WTC11 (cell line): ENCODE data around the gene RASSF8. TPM values are rescaled to one million over a fixed set of nuclear protein-coding genes. Genes with fewer than 3 reads are reported as not detected.

Source experiments
- ATAC-seq: fragments of 200-7000 bp; cut with Tn5 transposase; 2 replicates; pipeline ENCODE4 v1.10.0; 2021; ENCODE audit warnings: mild to moderate bottlenecking, moderate library complexity
- CTCF ChIA-PET: fragments of 300-600 bp; sonication (Branson Sonifier 250); formaldehyde crosslinking; loops from one replicate; lab custom pipeline; 2021; ENCODE audit warnings: antibody characterized with exemption; lab: Charles Lee
- POLR2A ChIA-PET: fragments of 350-600 bp; sonication (Branson Sonifier 250); formaldehyde crosslinking; loops from one replicate; lab custom pipeline; 2021; ENCODE audit warnings: antibody characterized with exemption; lab: Charles Lee
- DNase-seq: peaks from one replicate; pipeline ENCODE4 v3.0.0; 2021; ENCODE audit warnings: low spot score
- H3K27ac Mint-ChIP-seq: 2 replicates; pipeline ENCODE4 v1.8.0; 2021; ENCODE audit warnings: mixed read lengths
- H3K27me3 Mint-ChIP-seq: 2 replicates; pipeline ENCODE4 v1.8.0; 2021; ENCODE audit warnings: low read depth, mild to moderate bottlenecking, moderate library complexity, mixed read lengths
- H3K36me3 Mint-ChIP-seq: 2 replicates; pipeline ENCODE4 v1.8.0; 2021; ENCODE audit warnings: mixed read lengths
- H3K4me1 Mint-ChIP-seq: 2 replicates; pipeline ENCODE4 v1.8.0; 2022; ENCODE audit warnings: mixed read lengths
- H3K4me3 Mint-ChIP-seq: 2 replicates; pipeline ENCODE4 v1.8.0; 2021; ENCODE audit warnings: mild to moderate bottlenecking, moderate library complexity, mixed read lengths
- H3K9me3 Mint-ChIP-seq: 2 replicates; pipeline ENCODE4 v1.8.0; 2021; ENCODE audit warnings: mixed read lengths
- AFF4 ChIP-seq: sonication (generic); formaldehyde crosslinking; IDR thresholded peaks from 2 replicates; pipeline ENCODE4 v1.8.1; 2023; ENCODE audit warnings: mild to moderate bottlenecking, missing genetic modification reagents, borderline replicate concordance
- CREB1 ChIP-seq: sonication (generic); formaldehyde crosslinking; IDR thresholded peaks from 2 replicates; pipeline ENCODE4 v1.8.0; 2023; ENCODE audit warnings: mild to moderate bottlenecking, missing genetic modification reagents
- EMX1 ChIP-seq: fragments of 250-450 bp; sonication (Bioruptor Pico); IDR thresholded peaks from 2 replicates; pipeline ENCODE4 v1.8.0; 2021; ENCODE audit warnings: mild to moderate bottlenecking
- ERG ChIP-seq: fragments of 250-450 bp; sonication (Bioruptor Pico); IDR thresholded peaks from 2 replicates; pipeline ENCODE4 v1.8.0; 2021; ENCODE audit warnings: mild to moderate bottlenecking
- FOXK1 ChIP-seq: sonication (generic); formaldehyde crosslinking; IDR thresholded peaks from 2 replicates; pipeline ENCODE4 v1.8.0; 2022; ENCODE audit warnings: mild to moderate bottlenecking, moderate library complexity, missing genetic modification reagents
- FOXP1 ChIP-seq: sonication (generic); formaldehyde crosslinking; IDR thresholded peaks from 2 replicates; pipeline ENCODE4 v1.8.0; 2022; ENCODE audit warnings: missing genetic modification reagents, mild to moderate bottlenecking, moderate library complexity, borderline replicate concordance
- IRF2 ChIP-seq: sonication (generic); formaldehyde crosslinking; IDR thresholded peaks from 2 replicates; pipeline ENCODE4 v1.8.0; 2022; ENCODE audit warnings: low read depth, missing genetic modification reagents, borderline replicate concordance
- NFE2L1 ChIP-seq: sonication (generic); formaldehyde crosslinking; IDR thresholded peaks from 2 replicates; pipeline ENCODE4 v1.8.1; 2023; ENCODE audit warnings: missing genetic modification reagents
- NR1H2 ChIP-seq: sonication (generic); formaldehyde crosslinking; IDR thresholded peaks from 2 replicates; pipeline ENCODE4 v1.9.0; 2021; ENCODE audit warnings: mild to moderate bottlenecking, moderate library complexity, missing genetic modification reagents
- NR2C2 ChIP-seq: sonication (generic); formaldehyde crosslinking; IDR thresholded peaks from 2 replicates; pipeline ENCODE4 v1.8.0; 2022; ENCODE audit warnings: mild to moderate bottlenecking, missing genetic modification reagents
- PRDM15 ChIP-seq: sonication (generic); formaldehyde crosslinking; IDR thresholded peaks from 2 replicates; pipeline ENCODE4 v1.8.0; 2022; ENCODE audit warnings: missing genetic modification reagents
- PRRX2 ChIP-seq: fragments of 250-450 bp; sonication (Bioruptor Pico); IDR thresholded peaks from 2 replicates; pipeline ENCODE4 v1.8.0; 2021; ENCODE audit warnings: mild to moderate bottlenecking
- RORB ChIP-seq: fragments of 250-450 bp; sonication (Bioruptor Pico); IDR thresholded peaks from 2 replicates; pipeline ENCODE4 v1.9.0; 2021; ENCODE audit warnings: mild to moderate bottlenecking
- SOX15 ChIP-seq: fragments of 250-450 bp; sonication (Bioruptor Pico); IDR thresholded peaks from 2 replicates; pipeline ENCODE4 v1.9.0; 2021; ENCODE audit warnings: mild to moderate bottlenecking
- ZMAT4 ChIP-seq: fragments of 250-450 bp; sonication (Bioruptor Pico); IDR thresholded peaks from 2 replicates; pipeline ENCODE4 v1.9.0; 2021; ENCODE audit warnings: mild to moderate bottlenecking
- ZNF121 ChIP-seq: sonication (generic); formaldehyde crosslinking; IDR thresholded peaks from 2 replicates; pipeline ENCODE4 v1.8.0; 2023; ENCODE audit warnings: missing genetic modification reagents
- ZNF138 ChIP-seq: sonication (generic); formaldehyde crosslinking; conservative IDR thresholded peaks from 2 replicates; pipeline ENCODE4 v1.8.1; 2022; ENCODE audit warnings: mild to moderate bottlenecking, moderate library complexity, missing genetic modification reagents
- ZNF423 ChIP-seq: fragments of 250-450 bp; sonication (Bioruptor Pico); IDR thresholded peaks from 2 replicates; pipeline ENCODE4 v2.1.2; 2022; ENCODE audit warnings: mild to moderate bottlenecking, moderate library complexity
- ZNF512 ChIP-seq: sonication (generic); formaldehyde crosslinking; IDR thresholded peaks from 2 replicates; pipeline ENCODE4 v1.8.1; 2022; ENCODE audit warnings: missing genetic modification reagents, borderline replicate concordance
- ZNF671 ChIP-seq: fragments of 250-450 bp; sonication (Bioruptor Pico); IDR thresholded peaks from 2 replicates; pipeline ENCODE4 v1.8.0; 2021; ENCODE audit warnings: mild to moderate bottlenecking
- total RNA-seq: library from RNA; stranded (reverse); gene quantifications from 3 replicates; pipeline ENCODE4 v1.2.3, GENCODE V29; 2021

RASSF8 gene
- total RNA-seq, 1 experiment from 2014 or later, result 48.6 TPM

- no peak for ATAC-seq
- no peak for DNase-seq
- no peaks in the 10 kb centered on the region for H3K9me3 Mint-ChIP-seq
- no peak overlapping the region for H3K4me3 Mint-ChIP-seq
- CTCF ChIA-PET, result interaction anchor here (0.7 to 1.0 kb wide), 2 partner anchors 17 to 187 kb away, joined by 3 to 4 read pairs; no protein-coding TSS in a partner anchor
- peaks cover 37% of the 10 kb centered on the region for H3K4me1 Mint-ChIP-seq
- no peaks in the 10 kb centered on the region for H3K36me3 Mint-ChIP-seq
- POLR2A ChIA-PET, result no interaction called here
- no peak overlapping the region for H3K27ac Mint-ChIP-seq
- H3K27me3 Mint-ChIP-seq, result no peaks in the 10 kb centered on the region
- TF ChIP-seq NFE2L1 (no peak), ZNF671 (CRISPR knock-in tag) (no peak), IRF2 (CRISPR knock-in tag) (no peak), ZNF138 (no peak), NR1H2 (no peak), ZMAT4 (no peak), EMX1 (CRISPR knock-in tag) (no peak), FOXP1 (CRISPR knock-in tag) (no peak)
Measured at GRCh38 chr12:26034371-26035142, 76.1 kb downstream of the RASSF8 start.

GRCh38 chr12:26036877-26037276 is 78.4 kb downstream of the RASSF8 start:
- no peak overlapping the region for H3K27ac Mint-ChIP-seq
- H3K27me3 Mint-ChIP-seq, result no peaks in the 10 kb centered on the region
- no peaks in the 10 kb centered on the region for H3K9me3 Mint-ChIP-seq
- no peak for TF ChIP-seq ZNF512 (CRISPR knock-in tag)
- no peak for TF ChIP-seq ZNF121 (CRISPR knock-in tag)
- TF ChIP-seq FOXK1 (CRISPR knock-in tag), result no peak
- TF ChIP-seq SOX15, result no peak
- no peak for TF ChIP-seq AFF4 (CRISPR knock-in tag)
- no peak for TF ChIP-seq ERG (CRISPR knock-in tag)
- no peak for TF ChIP-seq RORB
- TF ChIP-seq PRRX2 (CRISPR knock-in tag), result no peak
- TF ChIP-seq ZNF423, result no peak
- TF ChIP-seq PRDM15, result no peak
- TF ChIP-seq NR2C2 (CRISPR knock-in tag), result no peak
- TF ChIP-seq CREB1, result no peak
- TF ChIP-seq, all 79 proteins: peak for 0
- Mint-ChIP-seq H3K4me1 (peaks cover 34% of the 10 kb centered on the region), H3K36me3 (no peaks in the 10 kb centered on the region), H3K4me3 (no peak overlapping the region)
- no peak for ATAC-seq
- POLR2A ChIA-PET, result no interaction called here
- no peak for DNase-seq
- CTCF ChIA-PET, result interaction anchor here (1.9 kb wide), 1 partner anchor 11 kb away, joined by 6 read pairs; no protein-coding TSS in a partner anchor
